ENCODE measurements around the gene GALK2. TPM values are rescaled to one million over a fixed set of nuclear protein-coding genes. Genes with fewer than 3 reads are reported as not detected.

GALK2 gene
- total RNA-seq, 1 donor from 2014 or later, result 26.4 TPM

DNA sequence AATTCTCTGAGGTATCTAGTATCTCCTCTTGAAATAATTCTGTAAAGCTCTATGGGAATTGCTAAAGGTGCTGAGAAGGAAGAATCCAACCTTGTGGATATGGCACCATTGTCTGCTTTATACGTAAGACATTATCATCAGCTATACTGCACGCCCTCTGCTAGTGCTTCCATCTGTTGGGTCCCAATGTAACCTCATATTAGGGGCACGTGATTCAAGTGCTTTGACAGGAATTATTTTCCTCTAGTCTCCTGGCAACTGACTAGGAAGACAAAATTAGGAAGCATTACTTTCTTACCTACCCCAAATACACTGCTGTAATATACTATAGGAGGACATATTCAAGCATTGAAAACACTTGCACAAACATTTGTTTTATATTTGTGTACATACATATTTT is 38.6 kb upstream of the GALK2 start:
- peaks cover 14% of the 10 kb centered on the region for H3K4me1 Mint-ChIP-seq (ENCODE audit: unreplicated experiment)
- peaks cover 58% of the 10 kb centered on the region for H3K36me3 Mint-ChIP-seq (ENCODE audit: unreplicated experiment)
- H3K4me3 Mint-ChIP-seq (ENCODE audit: unreplicated experiment), result no peak overlapping the region
- H3K9me3 Mint-ChIP-seq (ENCODE audit: unreplicated experiment), result no peaks in the 10 kb centered on the region
- TF ChIP-seq, protein P1, sequence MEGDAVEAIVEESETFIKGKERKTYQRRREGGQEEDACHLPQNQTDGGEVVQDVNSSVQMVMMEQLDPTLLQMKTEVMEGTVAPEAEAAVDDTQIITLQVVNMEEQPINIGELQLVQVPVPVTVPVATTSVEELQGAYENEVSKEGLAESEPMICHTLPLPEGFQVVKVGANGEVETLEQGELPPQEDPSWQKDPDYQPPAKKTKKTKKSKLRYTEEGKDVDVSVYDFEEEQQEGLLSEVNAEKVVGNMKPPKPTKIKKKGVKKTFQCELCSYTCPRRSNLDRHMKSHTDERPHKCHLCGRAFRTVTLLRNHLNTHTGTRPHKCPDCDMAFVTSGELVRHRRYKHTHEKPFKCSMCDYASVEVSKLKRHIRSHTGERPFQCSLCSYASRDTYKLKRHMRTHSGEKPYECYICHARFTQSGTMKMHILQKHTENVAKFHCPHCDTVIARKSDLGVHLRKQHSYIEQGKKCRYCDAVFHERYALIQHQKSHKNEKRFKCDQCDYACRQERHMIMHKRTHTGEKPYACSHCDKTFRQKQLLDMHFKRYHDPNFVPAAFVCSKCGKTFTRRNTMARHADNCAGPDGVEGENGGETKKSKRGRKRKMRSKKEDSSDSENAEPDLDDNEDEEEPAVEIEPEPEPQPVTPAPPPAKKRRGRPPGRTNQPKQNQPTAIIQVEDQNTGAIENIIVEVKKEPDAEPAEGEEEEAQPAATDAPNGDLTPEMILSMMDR (IDR thresholded peaks at IDR 0.05), result no peak
- DNase-seq (ENCODE audit: extremely low spot score, unreplicated experiment), result no peak
- no peaks in the 10 kb centered on the region for H3K27me3 Mint-ChIP-seq (ENCODE audit: unreplicated experiment)
- no peak overlapping the region for H3K27ac Mint-ChIP-seq (ENCODE audit: unreplicated experiment)

DNA sequence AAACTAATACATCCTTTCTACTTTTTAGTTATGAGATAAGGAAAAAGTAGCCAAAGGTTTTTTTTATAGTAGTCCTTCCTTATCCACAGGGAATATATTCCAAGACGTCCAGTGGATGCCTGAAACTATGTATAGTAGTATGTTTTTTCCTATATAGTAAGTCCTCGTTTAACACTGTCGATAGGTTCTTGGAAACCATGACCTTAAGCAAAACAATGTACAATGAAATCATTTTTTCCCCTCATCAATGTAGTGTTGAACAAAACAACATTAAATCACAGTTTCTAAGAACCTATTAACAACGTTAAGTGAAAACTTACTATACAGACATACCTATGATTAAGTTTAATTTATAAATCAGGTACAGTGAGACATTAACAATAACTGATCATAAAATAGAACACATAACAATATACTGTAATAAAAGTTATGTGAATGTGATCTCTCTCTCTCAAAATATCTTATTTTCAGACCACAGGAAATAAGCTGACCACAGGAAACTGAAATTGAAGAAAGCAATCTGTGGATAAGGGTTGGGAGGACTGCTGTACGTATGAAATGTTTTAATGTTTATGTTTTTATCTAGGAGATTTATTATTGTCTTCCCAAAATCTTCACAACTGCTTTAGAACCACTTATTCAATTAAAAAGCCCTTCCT is 35.2 kb upstream of the GALK2 start:
- Mint-ChIP-seq H3K27ac (ENCODE audit: unreplicated experiment) (peak overlapping the region; percentile 56), H3K9me3 (ENCODE audit: unreplicated experiment) (no peaks in the 10 kb centered on the region), H3K4me3 (ENCODE audit: unreplicated experiment) (no peak overlapping the region), H3K4me1 (ENCODE audit: unreplicated experiment) (peaks cover 21% of the 10 kb centered on the region), H3K27me3 (ENCODE audit: unreplicated experiment) (no peaks in the 10 kb centered on the region), H3K36me3 (ENCODE audit: unreplicated experiment) (peaks cover 44% of the 10 kb centered on the region)
- TF ChIP-seq, protein P1 (IDR thresholded peaks at IDR 0.05), result no peak
- no peak for DNase-seq (ENCODE audit: extremely low spot score, unreplicated experiment)

DNA sequence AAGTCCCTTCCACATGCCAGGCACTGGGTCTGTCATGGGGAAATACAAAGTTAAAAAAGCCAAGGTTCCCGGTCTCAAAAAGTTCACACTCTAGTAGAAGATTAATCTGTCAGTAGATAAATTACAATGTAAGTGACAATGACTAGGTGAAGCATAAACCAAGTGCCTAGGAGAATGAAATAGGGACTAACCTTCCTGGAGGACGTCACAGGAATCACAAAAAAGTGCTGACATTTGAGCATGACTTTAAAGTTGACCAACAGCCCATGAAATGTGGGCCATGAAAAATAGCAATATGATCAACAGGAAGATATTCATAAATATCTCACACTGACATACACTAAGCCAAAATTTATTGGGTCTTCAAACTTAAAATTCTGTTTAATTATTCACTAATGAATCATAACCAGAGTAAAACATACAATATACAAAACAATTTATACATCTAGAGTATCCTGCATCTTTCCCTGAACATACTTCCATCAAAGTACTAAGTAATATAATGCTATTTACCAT is 34.6 kb upstream of the GALK2 start:
- H3K27ac Mint-ChIP-seq (ENCODE audit: unreplicated experiment), result peak overlapping the region; percentile 56

DNA sequence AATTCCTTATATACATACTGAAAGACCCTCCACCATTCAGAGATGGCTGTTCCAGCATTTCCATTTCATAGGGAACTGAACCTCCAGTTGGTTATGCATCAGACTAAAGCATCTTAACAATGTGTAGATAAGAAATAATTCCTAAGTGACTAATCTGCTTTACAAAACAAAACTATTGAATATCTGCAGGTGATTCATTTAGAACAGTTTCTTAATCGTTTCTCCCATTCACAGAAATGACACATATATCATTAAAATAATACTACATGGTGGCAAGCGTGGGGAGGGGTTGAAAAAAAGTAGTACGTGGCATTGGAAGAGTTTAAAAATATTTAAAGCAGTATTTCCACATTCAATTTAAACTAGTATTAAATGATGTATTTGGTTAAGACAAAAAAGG is 34.1 kb upstream of the GALK2 start:
- Mint-ChIP-seq H3K27ac (ENCODE audit: unreplicated experiment) (peak overlapping the region; percentile 0), H3K4me1 (ENCODE audit: unreplicated experiment) (peaks cover 21% of the 10 kb centered on the region), H3K27me3 (ENCODE audit: unreplicated experiment) (no peaks in the 10 kb centered on the region), H3K9me3 (ENCODE audit: unreplicated experiment) (no peaks in the 10 kb centered on the region), H3K36me3 (ENCODE audit: unreplicated experiment) (peaks cover 45% of the 10 kb centered on the region), H3K4me3 (ENCODE audit: unreplicated experiment) (no peak overlapping the region)
- TF ChIP-seq, protein P1 (IDR thresholded peaks at IDR 0.05), result no peak
- DNase-seq (ENCODE audit: extremely low spot score, unreplicated experiment), result no peak

More for the DNA sequence above, 34.6 kb upstream of the GALK2 start:
- Mint-ChIP-seq H3K27me3 (ENCODE audit: unreplicated experiment) (no peaks in the 10 kb centered on the region), H3K4me3 (ENCODE audit: unreplicated experiment) (no peak overlapping the region), H3K9me3 (ENCODE audit: unreplicated experiment) (no peaks in the 10 kb centered on the region), H3K36me3 (ENCODE audit: unreplicated experiment) (peaks cover 42% of the 10 kb centered on the region), H3K4me1 (ENCODE audit: unreplicated experiment) (peaks cover 21% of the 10 kb centered on the region)
- no peak for DNase-seq (ENCODE audit: extremely low spot score, unreplicated experiment)
- TF ChIP-seq, protein P1 (IDR thresholded peaks at IDR 0.05), result no peak

DNA sequence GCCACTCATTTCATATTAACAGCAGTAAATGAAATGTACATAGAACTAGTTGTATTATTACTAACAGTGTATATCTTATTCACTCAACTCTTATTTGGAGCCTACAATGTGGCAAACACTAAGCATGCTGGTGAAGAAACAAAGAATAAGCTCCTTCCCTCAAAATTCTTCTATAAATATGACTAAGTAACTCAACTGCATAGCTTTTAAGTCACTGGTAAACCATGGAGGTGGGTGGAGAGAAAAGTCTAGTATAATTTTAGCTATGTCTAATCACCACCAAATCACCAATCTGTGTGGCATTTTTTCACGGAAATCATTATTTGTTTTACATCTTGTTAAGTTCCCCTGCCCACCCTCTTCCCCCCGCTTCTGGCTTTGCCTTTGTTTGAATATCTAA is 32.2 kb upstream of the GALK2 start:
- Mint-ChIP-seq H3K27me3 (ENCODE audit: unreplicated experiment) (no peaks in the 10 kb centered on the region), H3K4me3 (ENCODE audit: unreplicated experiment) (no peak overlapping the region), H3K36me3 (ENCODE audit: unreplicated experiment) (peaks cover 46% of the 10 kb centered on the region), H3K9me3 (ENCODE audit: unreplicated experiment) (no peaks in the 10 kb centered on the region), H3K27ac (ENCODE audit: unreplicated experiment) (no peak overlapping the region), H3K4me1 (ENCODE audit: unreplicated experiment) (peaks cover 21% of the 10 kb centered on the region)
- no peak for DNase-seq (ENCODE audit: extremely low spot score, unreplicated experiment)
- TF ChIP-seq, protein P1 (IDR thresholded peaks at IDR 0.05), result no peak
